ENCODE results near the gene SLC9A6.

SLC9A6 gene

DNA sequence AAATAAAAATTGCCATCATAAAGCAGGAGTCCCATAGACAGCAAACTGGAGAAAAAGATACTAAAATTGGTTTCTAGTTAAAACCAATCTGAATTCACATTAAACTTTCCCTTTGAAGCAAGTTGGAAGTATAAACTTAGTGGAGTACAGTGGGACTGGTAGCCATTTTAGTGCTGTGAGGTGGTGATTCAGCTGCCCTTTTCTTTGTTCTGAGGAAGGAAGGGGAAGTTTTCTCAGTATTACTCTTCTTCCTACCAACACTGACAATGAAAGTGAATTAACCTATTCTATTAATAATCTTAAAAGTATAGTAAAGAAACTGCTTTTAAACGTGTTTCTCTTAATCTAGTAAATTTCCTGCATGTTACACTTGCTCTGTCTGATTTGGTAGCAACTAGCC lies 36.7 kb downstream of the SLC9A6 start (continued):
- TF ChIP-seq, protein P1, sequence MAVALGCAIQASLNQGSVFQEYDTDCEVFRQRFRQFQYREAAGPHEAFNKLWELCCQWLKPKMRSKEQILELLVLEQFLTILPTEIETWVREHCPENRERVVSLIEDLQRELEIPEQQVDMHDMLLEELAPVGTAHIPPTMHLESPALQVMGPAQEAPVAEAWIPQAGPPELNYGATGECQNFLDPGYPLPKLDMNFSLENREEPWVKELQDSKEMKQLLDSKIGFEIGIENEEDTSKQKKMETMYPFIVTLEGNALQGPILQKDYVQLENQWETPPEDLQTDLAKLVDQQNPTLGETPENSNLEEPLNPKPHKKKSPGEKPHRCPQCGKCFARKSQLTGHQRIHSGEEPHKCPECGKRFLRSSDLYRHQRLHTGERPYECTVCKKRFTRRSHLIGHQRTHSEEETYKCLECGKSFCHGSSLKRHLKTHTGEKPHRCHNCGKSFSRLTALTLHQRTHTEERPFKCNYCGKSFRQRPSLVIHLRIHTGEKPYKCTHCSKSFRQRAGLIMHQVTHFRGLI (tag by site-specific recombination; IDR thresholded peaks at IDR 0.05), result no peak
- TF ChIP-seq KLF16 (tag by site-specific recombination; IDR thresholded peaks at IDR 0.05) (no peak), ZSCAN16 (tag by site-specific recombination; IDR thresholded peaks at IDR 0.05) (no peak)

DNA sequence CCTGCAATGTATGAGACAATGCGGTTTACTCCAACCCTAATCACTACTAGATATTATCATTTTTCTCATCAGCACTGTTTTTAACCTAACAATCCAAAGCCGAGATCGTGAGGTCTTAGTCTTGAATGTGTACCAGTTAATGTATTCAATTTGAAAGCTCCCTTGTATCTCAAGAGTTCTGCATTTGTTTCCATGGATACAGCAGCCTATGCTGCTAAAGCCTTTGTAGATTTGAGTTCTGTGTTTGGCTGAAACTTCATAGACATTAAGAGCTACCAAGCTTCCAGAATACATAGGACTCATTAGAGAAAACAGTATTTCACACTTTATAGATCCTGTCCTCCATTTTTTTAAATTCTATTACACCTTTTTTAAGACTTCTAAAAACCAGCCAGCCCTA lies 39.9 kb downstream of the SLC9A6 start:
- H3K27ac ChIP-seq (ENCODE audit: extremely low read depth, low read depth, low read length), result no peak overlapping the region
- TF ChIP-seq ZBTB7A (tag by site-specific recombination; IDR thresholded peaks at IDR 0.05; ENCODE audit: low read depth) (no peak), GLIS2 (tag by site-specific recombination; IDR thresholded peaks at IDR 0.05) (no peak), SETDB1 (IDR thresholded peaks at IDR 0.05; ENCODE audit: insufficient read length, low read length) (no peak), ZSCAN30 (tag by site-specific recombination; IDR thresholded peaks at IDR 0.05) (no peak), ZNF112 (tag by site-specific recombination; IDR thresholded peaks at IDR 0.05) (no peak), REPIN1 (tag by site-specific recombination; IDR thresholded peaks at IDR 0.05; ENCODE audit: low read depth) (no peak), ZNF292 (tag by site-specific recombination; IDR thresholded peaks at IDR 0.05; ENCODE audit: borderline replicate concordance, low read depth) (no peak), EGR2 (tag by site-specific recombination; IDR thresholded peaks at IDR 0.05; ENCODE audit: low read depth) (no peak), PRDM1 (tag by site-specific recombination; IDR thresholded peaks at IDR 0.05) (no peak), ZNF529 (tag by site-specific recombination; IDR thresholded peaks at IDR 0.05; ENCODE audit: insufficient replicate concordance) (no peak), ZNF768 (tag by site-specific recombination; IDR thresholded peaks at IDR 0.05) (no peak)
- TF ChIP-seq, protein P2, sequence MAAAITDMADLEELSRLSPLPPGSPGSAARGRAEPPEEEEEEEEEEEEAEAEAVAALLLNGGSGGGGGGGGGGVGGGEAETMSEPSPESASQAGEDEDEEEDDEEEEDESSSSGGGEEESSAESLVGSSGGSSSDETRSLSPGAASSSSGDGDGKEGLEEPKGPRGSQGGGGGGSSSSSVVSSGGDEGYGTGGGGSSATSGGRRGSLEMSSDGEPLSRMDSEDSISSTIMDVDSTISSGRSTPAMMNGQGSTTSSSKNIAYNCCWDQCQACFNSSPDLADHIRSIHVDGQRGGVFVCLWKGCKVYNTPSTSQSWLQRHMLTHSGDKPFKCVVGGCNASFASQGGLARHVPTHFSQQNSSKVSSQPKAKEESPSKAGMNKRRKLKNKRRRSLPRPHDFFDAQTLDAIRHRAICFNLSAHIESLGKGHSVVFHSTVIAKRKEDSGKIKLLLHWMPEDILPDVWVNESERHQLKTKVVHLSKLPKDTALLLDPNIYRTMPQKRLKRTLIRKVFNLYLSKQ (tag by site-specific recombination; IDR thresholded peaks at IDR 0.05; ENCODE audit: borderline replicate concordance), result no peak
- TF ChIP-seq, protein P3, sequence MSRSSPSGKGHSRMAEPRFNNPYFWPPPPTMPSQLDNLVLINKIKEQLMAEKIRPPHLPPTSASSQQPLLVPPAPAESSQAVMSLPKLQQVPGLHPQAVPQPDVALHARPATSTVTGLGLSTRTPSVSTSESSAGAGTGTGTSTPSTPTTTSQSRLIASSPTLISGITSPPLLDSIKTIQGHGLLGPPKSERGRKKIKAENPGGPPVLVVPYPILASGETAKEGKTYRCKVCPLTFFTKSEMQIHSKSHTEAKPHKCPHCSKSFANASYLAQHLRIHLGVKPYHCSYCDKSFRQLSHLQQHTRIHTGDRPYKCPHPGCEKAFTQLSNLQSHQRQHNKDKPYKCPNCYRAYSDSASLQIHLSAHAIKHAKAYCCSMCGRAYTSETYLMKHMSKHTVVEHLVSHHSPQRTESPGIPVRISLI (tag by site-specific recombination; IDR thresholded peaks at IDR 0.05), result no peak
- TF ChIP-seq, protein P4, sequence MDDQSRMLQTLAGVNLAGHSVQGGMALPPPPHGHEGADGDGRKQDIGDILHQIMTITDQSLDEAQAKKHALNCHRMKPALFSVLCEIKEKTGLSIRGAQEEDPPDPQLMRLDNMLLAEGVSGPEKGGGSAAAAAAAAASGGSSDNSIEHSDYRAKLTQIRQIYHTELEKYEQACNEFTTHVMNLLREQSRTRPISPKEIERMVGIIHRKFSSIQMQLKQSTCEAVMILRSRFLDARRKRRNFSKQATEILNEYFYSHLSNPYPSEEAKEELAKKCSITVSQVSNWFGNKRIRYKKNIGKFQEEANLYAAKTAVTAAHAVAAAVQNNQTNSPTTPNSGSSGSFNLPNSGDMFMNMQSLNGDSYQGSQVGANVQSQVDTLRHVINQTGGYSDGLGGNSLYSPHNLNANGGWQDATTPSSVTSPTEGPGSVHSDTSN (CRISPR knock-in tag; IDR thresholded peaks at IDR 0.05), result no peak
- TF ChIP-seq, protein P5, sequence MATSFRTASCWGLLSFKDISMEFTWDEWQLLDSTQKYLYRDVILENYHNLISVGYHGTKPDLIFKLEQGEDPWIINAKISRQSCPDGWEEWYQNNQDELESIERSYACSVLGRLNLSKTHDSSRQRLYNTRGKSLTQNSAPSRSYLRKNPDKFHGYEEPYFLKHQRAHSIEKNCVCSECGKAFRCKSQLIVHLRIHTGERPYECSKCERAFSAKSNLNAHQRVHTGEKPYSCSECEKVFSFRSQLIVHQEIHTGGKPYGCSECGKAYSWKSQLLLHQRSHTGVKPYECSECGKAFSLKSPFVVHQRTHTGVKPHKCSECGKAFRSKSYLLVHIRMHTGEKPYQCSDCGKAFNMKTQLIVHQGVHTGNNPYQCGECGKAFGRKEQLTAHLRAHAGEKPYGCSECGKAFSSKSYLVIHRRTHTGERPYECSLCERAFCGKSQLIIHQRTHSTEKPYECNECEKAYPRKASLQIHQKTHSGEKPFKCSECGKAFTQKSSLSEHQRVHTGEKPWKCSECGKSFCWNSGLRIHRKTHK (tag by site-specific recombination; IDR thresholded peaks at IDR 0.05), result no peak
- ChIA-PET CTCF (interaction anchor here (1.2 to 1.5 kb wide), 2 partner anchors 36 to 243 kb away, joined by 3 to 6 read pairs; no protein-coding TSS in a partner anchor), POLR2A (interaction anchor here (0.6 kb wide), 1 partner anchor 173 kb away, joined by 5 read pairs; no protein-coding TSS in a partner anchor)
- H3K36me3 ChIP-seq (ENCODE audit: control insufficient read depth in 2 of 2, insufficient read depth in 1 of 2, low read length in 2 of 2), result peaks cover 4 to 14% of the 10 kb centered on the region in 2 experiments
- 0 out of 2 replicates have a peak, but pooled peaks cover 3% of the 10 kb centered on the region for H3K4me1 ChIP-seq (ENCODE audit: control insufficient read depth, insufficient read depth, low read length)
- H3K4me3 ChIP-seq (ENCODE audit: low read depth, low read length), result no peak overlapping the region
- no peaks in the 10 kb centered on the region for H3K9me3 ChIP-seq (ENCODE audit: control insufficient read depth, insufficient read depth, low read depth, low read length)
